ACC112 (cell line): ENCODE data around the gene NDUFS1.
"Not testable (repeated sequence)": the region's sequence is repeated elsewhere in the genome, so short reads cannot be mapped to it uniquely, and the experiment has no call there.

Source experiments
- H2AFZ ChIP-seq: fragments of 200-600 bp; sonication (generic); one replicate; pipeline ENCODE4 v1.6.0; 2017; ENCODE audit warnings: antibody characterized with exemption, low read length; ENCODE audit not compliant: unreplicated experiment
- H3K27ac ChIP-seq: fragments of 200-600 bp; sonication (generic); 2 replicates; pipeline ENCODE4 v1.5.1; 2014; ENCODE audit warnings: low read depth, mild to moderate bottlenecking, antibody characterized with exemption, low read length, moderate library complexity
- H3K27me3 ChIP-seq: fragments of 200-600 bp; sonication (generic); 2 replicates; pipeline ENCODE4 v1.6.1; 2014; ENCODE audit warnings: mild to moderate bottlenecking, antibody characterized with exemption, low read length, moderate library complexity, mixed read lengths; ENCODE audit not compliant: insufficient read depth
- H3K36me3 ChIP-seq: fragments of 200-600 bp; sonication (generic); 2 replicates; pipeline ENCODE4 v1.6.1; 2016; ENCODE audit warnings: mild to moderate bottlenecking, antibody characterized with exemption, low read length, moderate library complexity, mixed read lengths; ENCODE audit not compliant: insufficient read depth
- H3K4me1 ChIP-seq: fragments of 200-600 bp; sonication (generic); one replicate; pipeline ENCODE4 v1.6.1; 2016; ENCODE audit warnings: low read length, mixed read lengths; ENCODE audit not compliant: insufficient read depth, unreplicated experiment, control insufficient read depth
- H3K4me3 ChIP-seq: fragments of 200-600 bp; sonication (generic); 2 replicates; pipeline ENCODE4 v1.5.1; 2014; ENCODE audit warnings: mild to moderate bottlenecking, low read depth, low read length
- H3K79me2 ChIP-seq: fragments of 200-600 bp; sonication (generic); one replicate; pipeline ENCODE4 v1.6.0; 2016; ENCODE audit warnings: low read length; ENCODE audit not compliant: control insufficient read depth, unreplicated experiment, insufficient read depth

NDUFS1 gene

GRCh38 chr2:206162401-206162800, 3.2 kb upstream of the NDUFS1 start:
- peak overlapping the region; percentile 49 for H3K4me3 ChIP-seq
- H3K27ac ChIP-seq, result peak overlapping the region; percentile 45; the same call in 1 of the 2 replicates
- H3K4me1 ChIP-seq, result peaks cover 28% of the 10 kb centered on the region
- not testable (repeated sequence) for H2AFZ ChIP-seq, H3K27me3 ChIP-seq
- peaks cover 51% of the 10 kb centered on the region for H3K79me2 ChIP-seq
- H3K36me3 ChIP-seq, result peaks cover 30% of the 10 kb centered on the region

GRCh38 chr2:206160807-206161179, 1.5 kb upstream of the NDUFS1 start:
- Histone ChIP-seq H3K36me3 (peaks cover 30% of the 10 kb centered on the region), H3K4me3 (peak overlapping the region; percentile 95), H3K27ac (peak overlapping the region; percentile 84; the same call in 1 of the 2 replicates), H2AFZ (no peak overlapping the region), H3K4me1 (peaks cover 32% of the 10 kb centered on the region), H3K79me2 (peaks cover 67% of the 10 kb centered on the region), H3K27me3 (no peaks in the 10 kb centered on the region)

- Histone ChIP-seq H3K79me2 (peaks cover 72% of the 10 kb centered on the region), H3K4me1 (peaks cover 32% of the 10 kb centered on the region), H3K27me3 (no peaks in the 10 kb centered on the region), H2AFZ (peak overlapping the region; percentile 80), H3K4me3 (peak overlapping the region; percentile 95), H3K27ac (peak overlapping the region; percentile 84), H3K36me3 (peaks cover 30% of the 10 kb centered on the region)
Observed at GRCh38 chr2:206160125-206160806, 1.0 kb upstream of the NDUFS1 start.

GRCh38 chr2:206158563-206159345, 490 bp downstream of the NDUFS1 start:
- Histone ChIP-seq H3K27me3 (no peaks in the 10 kb centered on the region), H3K4me1 (peaks cover 36% of the 10 kb centered on the region), H2AFZ (peak overlapping the region; percentile 89), H3K79me2 (peaks cover 85% of the 10 kb centered on the region), H3K4me3 (peak overlapping the region; percentile 95), H3K27ac (peak overlapping the region; percentile 84), H3K36me3 (peaks cover 26% of the 10 kb centered on the region)

- peaks cover 24% of the 10 kb centered on the region for H3K4me1 ChIP-seq
- not testable (repeated sequence) for H3K27me3 ChIP-seq, H3K27ac ChIP-seq, H2AFZ ChIP-seq
- peaks cover 17% of the 10 kb centered on the region for H3K36me3 ChIP-seq
- H3K4me3 ChIP-seq, result peak overlapping the region; percentile 95
- H3K79me2 ChIP-seq, result peaks cover 90% of the 10 kb centered on the region
Observed at GRCh38 chr2:206157014-206157413, 2.2 kb downstream of the NDUFS1 start.

GRCh38 chr2:206154197-206154596, 5.0 kb downstream of the NDUFS1 start:
- Histone ChIP-seq H3K27ac (no peak overlapping the region), H3K36me3 (peaks cover 8% of the 10 kb centered on the region), H3K27me3 (no peaks in the 10 kb centered on the region), H3K79me2 (peaks cover 86% of the 10 kb centered on the region), H2AFZ (no peak overlapping the region), H3K4me3 (no peak overlapping the region), H3K4me1 (peaks cover 9% of the 10 kb centered on the region)

- H3K27me3 ChIP-seq, result no peaks in the 10 kb centered on the region
- H3K36me3 ChIP-seq, result peaks cover 25% of the 10 kb centered on the region
- H2AFZ ChIP-seq, result no peak overlapping the region
- peaks cover 4% of the 10 kb centered on the region for H3K4me1 ChIP-seq
- H3K4me3 ChIP-seq, result no peak overlapping the region
- H3K79me2 ChIP-seq, result peaks cover 51% of the 10 kb centered on the region
- H3K27ac ChIP-seq, result no peak overlapping the region
Observed at GRCh38 chr2:206150631-206151030, 8.6 kb downstream of the NDUFS1 start.

- Histone ChIP-seq H3K4me1 (peaks cover 4% of the 10 kb centered on the region), H3K27ac (no peak overlapping the region), H2AFZ (no peak overlapping the region), H3K27me3 (no peaks in the 10 kb centered on the region), H3K4me3 (no peak overlapping the region), H3K36me3 (peaks cover 26% of the 10 kb centered on the region), H3K79me2 (peaks cover 46% of the 10 kb centered on the region)
Observed at GRCh38 chr2:206150168-206150567, 9.1 kb downstream of the NDUFS1 start.

GRCh38 chr2:206149330-206149729, 9.9 kb downstream of the NDUFS1 start:
- H3K79me2 ChIP-seq, result peaks cover 40% of the 10 kb centered on the region
- H3K4me1 ChIP-seq, result peaks cover 4% of the 10 kb centered on the region
- no peak overlapping the region for H2AFZ ChIP-seq
- peaks cover 28% of the 10 kb centered on the region for H3K36me3 ChIP-seq
- H3K27ac ChIP-seq, result no peak overlapping the region
- no peaks in the 10 kb centered on the region for H3K27me3 ChIP-seq
- no peak overlapping the region for H3K4me3 ChIP-seq

GRCh38 chr2:206145665-206146064, 13.6 kb downstream of the NDUFS1 start:
- H2AFZ ChIP-seq, result no peak overlapping the region
- H3K4me3 ChIP-seq, result no peak overlapping the region
- H3K4me1 ChIP-seq, result no peaks in the 10 kb centered on the region
- H3K27ac ChIP-seq, result no peak overlapping the region
- H3K79me2 ChIP-seq, result peaks cover 8% of the 10 kb centered on the region
- H3K27me3 ChIP-seq, result no peaks in the 10 kb centered on the region
- peaks cover 44% of the 10 kb centered on the region for H3K36me3 ChIP-seq

- no peaks in the 10 kb centered on the region for H3K4me1 ChIP-seq
- H3K36me3 ChIP-seq, result peaks cover 41% of the 10 kb centered on the region
- H3K27me3 ChIP-seq, result no peaks in the 10 kb centered on the region
- no peak overlapping the region for H3K4me3 ChIP-seq
- no peaks in the 10 kb centered on the region for H3K79me2 ChIP-seq
- no peak overlapping the region for H2AFZ ChIP-seq
- no peak overlapping the region for H3K27ac ChIP-seq
Observed at GRCh38 chr2:206144383-206144782, 14.9 kb downstream of the NDUFS1 start.
